GM21360 (cell line): ENCODE measurements around the gene GOLGA8K.
"Not testable (repeated sequence)": the region's sequence is repeated elsewhere in the genome, so short reads cannot be mapped to it uniquely, and the experiment has no call there.

Experiments used
- ATAC-seq: cut with Tn5 transposase; IDR thresholded peaks from one replicate; pipeline ENCODE4 v1.9.1; 2021; ENCODE audit warnings: mild to moderate bottlenecking, moderate library complexity; ENCODE audit not compliant: unreplicated experiment

The GOLGA8K gene

GRCh38 chr15:32356909-32357308, 46.2 kb downstream of the GOLGA8K start:
- not testable (repeated sequence) for ATAC-seq

GRCh38 chr15:32352748-32353147, 50.3 kb downstream of the GOLGA8K start:
- not testable (repeated sequence) for ATAC-seq

- not testable (repeated sequence) for ATAC-seq
Observed at GRCh38 chr15:32350563-32351220, 52.4 kb downstream of the GOLGA8K start.

DNA sequence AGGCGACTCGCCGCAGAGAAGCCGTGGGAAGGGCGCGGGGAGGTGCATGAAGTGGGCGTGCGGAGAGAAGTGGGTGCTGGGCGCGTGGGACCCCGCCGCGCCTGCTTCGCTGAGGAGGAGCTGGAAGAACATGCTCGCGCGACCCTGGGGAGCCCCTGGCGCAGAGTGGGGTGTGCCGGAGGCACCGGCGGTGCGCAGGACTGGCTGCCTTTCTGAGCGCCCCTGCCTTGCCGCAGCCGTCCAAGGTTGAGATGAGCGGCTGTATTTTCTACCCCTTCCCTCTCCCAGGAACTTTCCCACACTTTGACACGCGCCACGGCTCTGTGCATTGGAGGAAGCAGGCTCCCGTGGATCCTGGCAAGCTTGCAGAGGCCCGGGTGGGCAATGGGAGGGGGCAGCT, 56.1 kb downstream of the GOLGA8K start:
- not testable (repeated sequence) for ATAC-seq

- ATAC-seq: not testable (repeated sequence)
Observed at GRCh38 chr15:32345978-32346547, 57.0 kb downstream of the GOLGA8K start.

- not testable (repeated sequence) for ATAC-seq
Observed at GRCh38 chr15:32343921-32344320, 59.2 kb downstream of the GOLGA8K start.
